Measurements from ENCODE around the gene TRERF1.

The TRERF1 gene

DNA sequence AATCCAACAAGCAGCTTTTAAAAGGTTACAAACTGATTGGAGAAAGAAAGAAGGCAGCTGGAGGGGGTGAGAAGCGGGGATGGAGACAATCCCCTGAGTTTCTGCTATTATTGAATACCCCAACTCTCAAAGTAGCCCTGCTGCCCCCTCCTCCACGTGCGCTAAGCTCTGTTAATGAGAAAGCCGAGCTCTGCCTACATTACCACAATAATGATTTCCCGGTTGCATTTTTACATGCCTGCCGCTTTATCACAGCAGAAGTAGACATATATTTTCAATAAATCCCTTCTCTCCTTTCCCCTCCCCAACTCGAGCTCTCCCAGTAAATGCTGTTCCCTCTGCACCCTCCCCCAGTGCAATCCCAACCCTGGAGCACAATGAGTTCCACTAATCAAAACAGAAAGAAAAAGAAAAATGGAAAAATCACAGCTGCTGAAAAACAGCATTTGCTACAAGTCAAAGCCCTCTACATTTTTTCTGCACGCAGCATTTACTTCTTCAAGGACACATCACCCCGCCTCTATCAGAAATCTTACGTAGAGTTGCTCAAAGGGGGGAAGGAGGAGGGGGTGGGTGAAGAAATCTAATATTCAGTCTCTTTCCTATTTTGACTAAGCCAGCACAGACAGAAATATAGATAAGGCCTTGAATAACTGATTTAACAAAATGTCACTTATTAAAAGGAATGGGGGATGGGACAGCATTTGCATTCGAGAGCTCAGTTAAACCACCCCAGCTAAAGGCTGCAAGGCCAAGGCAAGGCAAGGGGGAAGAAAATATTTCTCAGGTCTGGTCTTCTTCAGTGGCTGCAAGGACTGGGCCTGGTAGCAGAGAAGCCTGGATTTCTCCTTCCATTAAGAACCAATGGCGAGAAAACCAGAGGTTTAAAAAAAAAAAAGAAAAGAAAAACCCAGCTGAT lies 10.7 kb downstream of the TRERF1 start:
- Mint-ChIP-seq H3K36me3 (peaks cover 17% of the 10 kb centered on the region), H3K9me3 (no peaks in the 10 kb centered on the region), H3K4me1 (peaks cover 60% of the 10 kb centered on the region), H3K4me3 (peak overlapping the region; percentile 67), H3K27ac (peak overlapping the region; percentile 92)
- DNase-seq (ENCODE audit: low spot score in 2 of 2) (no peak), ATAC-seq (peak; percentile 31)

GRCh38 chr6:42440027-42440426 lies 11.7 kb downstream of the TRERF1 start:
- Mint-ChIP-seq H3K9me3 (no peaks in the 10 kb centered on the region), H3K36me3 (peaks cover 21% of the 10 kb centered on the region), H3K4me1 (peaks cover 49% of the 10 kb centered on the region), H3K27ac (no peak overlapping the region), H3K4me3 (no peak overlapping the region)
- DNase-seq (ENCODE audit: low spot score in 2 of 2) (no peak), ATAC-seq (no peak)

- Mint-ChIP-seq H3K36me3 (peaks cover 46% of the 10 kb centered on the region), H3K4me1 (peaks cover 39% of the 10 kb centered on the region), H3K27ac (peak overlapping the region; percentile 12), H3K4me3 (no peak overlapping the region), H3K9me3 (peaks cover 6% of the 10 kb centered on the region)
- ATAC-seq (no peak), DNase-seq (ENCODE audit: low spot score in 2 of 2) (no peak)
Observed at GRCh38 chr6:42436825-42437224, 14.9 kb downstream of the TRERF1 start.

DNA sequence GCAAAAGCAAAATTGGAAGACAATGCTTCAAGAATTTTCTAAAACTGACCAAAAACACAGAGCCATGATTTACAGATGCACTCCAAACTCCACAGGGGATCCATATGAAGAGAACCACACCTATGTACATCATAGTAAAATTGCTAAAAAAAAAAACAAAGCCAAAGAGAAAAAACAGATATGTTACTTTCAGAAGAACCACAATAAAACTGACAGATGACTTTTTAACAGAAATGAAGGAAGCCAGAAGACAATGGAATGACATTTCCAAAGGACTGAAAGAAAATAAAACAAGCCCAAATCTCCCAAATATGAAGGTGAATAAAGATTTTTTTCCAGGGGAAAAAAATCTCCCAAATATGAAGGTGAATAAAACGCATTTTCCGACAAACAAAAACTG lies 17.5 kb downstream of the TRERF1 start:
- H3K4me3 Mint-ChIP-seq, result no peak overlapping the region
- ATAC-seq, result no peak
- H3K4me1 Mint-ChIP-seq, result peaks cover 43% of the 10 kb centered on the region
- no peak for DNase-seq (ENCODE audit: low spot score in 2 of 2)
- H3K9me3 Mint-ChIP-seq, result peaks cover 6% of the 10 kb centered on the region
- H3K36me3 Mint-ChIP-seq, result peaks cover 62% of the 10 kb centered on the region
- H3K27ac Mint-ChIP-seq, result no peak overlapping the region

DNA sequence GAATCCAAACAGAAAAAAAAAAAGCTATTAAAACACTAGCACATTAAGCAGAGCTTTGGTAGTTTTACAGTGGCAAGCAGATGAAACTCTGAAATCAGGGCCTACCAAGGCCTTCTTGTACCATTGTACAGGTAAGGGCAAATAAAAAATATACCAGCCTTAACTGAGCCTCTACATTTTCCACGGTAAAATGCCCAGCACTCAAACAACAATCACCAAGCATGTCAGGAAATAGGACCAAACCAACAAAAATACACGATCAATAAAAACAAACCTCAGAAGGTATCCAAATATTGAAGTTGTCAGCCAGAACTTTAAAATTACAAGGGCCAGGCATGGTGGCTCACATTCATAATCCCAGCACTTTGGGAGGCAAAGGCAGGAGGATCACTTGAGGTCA lies 18.3 kb downstream of the TRERF1 start:
- H3K36me3 Mint-ChIP-seq, result peaks cover 64% of the 10 kb centered on the region
- peaks cover 6% of the 10 kb centered on the region for H3K9me3 Mint-ChIP-seq
- H3K27ac Mint-ChIP-seq, result no peak overlapping the region
- DNase-seq (ENCODE audit: low spot score in 2 of 2), result no peak
- no peak overlapping the region for H3K4me3 Mint-ChIP-seq
- ATAC-seq, result no peak
- peaks cover 43% of the 10 kb centered on the region for H3K4me1 Mint-ChIP-seq

DNA sequence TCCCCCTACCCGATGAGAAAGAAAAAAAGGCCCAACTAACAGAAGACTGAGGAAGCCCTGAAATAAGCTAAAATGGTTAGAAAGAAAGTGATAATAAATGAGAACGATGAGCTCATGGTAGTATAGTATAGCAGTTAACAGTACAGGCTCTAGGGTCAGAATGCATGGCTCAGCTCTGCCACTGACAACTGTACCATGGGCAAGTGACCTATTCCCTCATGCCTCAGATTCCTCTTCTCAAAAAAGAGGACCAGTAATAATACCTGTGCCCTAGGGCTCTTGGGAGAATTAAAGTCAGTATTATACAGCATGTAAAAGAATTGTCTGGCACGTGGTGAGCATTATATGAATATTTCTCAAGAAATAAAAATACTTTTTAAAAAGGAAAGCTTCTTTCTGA lies 19.8 kb downstream of the TRERF1 start:
- Mint-ChIP-seq H3K36me3 (peaks cover 55% of the 10 kb centered on the region), H3K27ac (no peak overlapping the region), H3K9me3 (peaks cover 6% of the 10 kb centered on the region), H3K4me3 (no peak overlapping the region), H3K4me1 (peaks cover 48% of the 10 kb centered on the region)
- DNase-seq (ENCODE audit: low spot score in 2 of 2) (no peak), ATAC-seq (no peak)

- Mint-ChIP-seq H3K4me3 (no peak overlapping the region), H3K36me3 (peaks cover 55% of the 10 kb centered on the region), H3K9me3 (peaks cover 6% of the 10 kb centered on the region), H3K4me1 (peaks cover 48% of the 10 kb centered on the region), H3K27ac (no peak overlapping the region)
- DNase-seq (ENCODE audit: low spot score in 2 of 2) (no peak), ATAC-seq (no peak)
Observed at GRCh38 chr6:42431356-42431755, 20.4 kb downstream of the TRERF1 start.

- peaks cover 6% of the 10 kb centered on the region for H3K9me3 Mint-ChIP-seq
- H3K4me1 Mint-ChIP-seq, result peaks cover 62% of the 10 kb centered on the region
- peaks cover 49% of the 10 kb centered on the region for H3K36me3 Mint-ChIP-seq
- H3K27ac Mint-ChIP-seq, result no peak overlapping the region
- H3K4me3 Mint-ChIP-seq, result peak overlapping the region; percentile 56
- ATAC-seq (no peak), DNase-seq (ENCODE audit: low spot score in 2 of 2) (no peak)
Observed at GRCh38 chr6:42429836-42430235, 21.9 kb downstream of the TRERF1 start.

DNA sequence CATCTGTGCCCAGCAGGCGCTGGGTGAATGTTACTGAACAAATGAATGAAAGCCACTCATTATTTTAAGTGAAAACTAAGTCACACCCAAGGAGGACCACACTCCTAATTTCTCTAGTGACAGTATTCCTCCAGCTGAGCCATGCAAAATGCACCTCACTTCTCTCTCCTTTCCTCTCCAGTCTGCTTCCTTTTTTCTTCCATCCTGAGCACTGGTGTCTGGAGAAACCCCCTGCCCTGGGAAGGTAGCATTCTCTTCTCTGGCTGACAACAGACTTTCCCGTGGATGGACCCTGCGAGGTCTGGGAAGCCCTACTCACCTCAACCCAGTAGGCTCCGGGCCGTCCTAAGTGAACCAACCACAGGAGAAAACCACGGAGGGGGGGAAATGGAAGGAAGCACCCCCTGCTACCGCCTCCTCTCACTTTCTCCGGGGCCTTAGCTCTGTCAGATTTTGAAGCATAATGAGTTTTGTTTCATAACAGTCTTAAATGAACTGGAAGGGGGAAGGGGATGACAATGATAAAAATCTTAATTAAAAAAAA lies 22.6 kb downstream of the TRERF1 start:
- ATAC-seq (no peak), DNase-seq (ENCODE audit: low spot score in 2 of 2) (no peak)
- Mint-ChIP-seq H3K9me3 (peaks cover 4% of the 10 kb centered on the region), H3K4me1 (peaks cover 65% of the 10 kb centered on the region), H3K36me3 (peaks cover 42% of the 10 kb centered on the region), H3K4me3 (peak overlapping the region; percentile 56), H3K27ac (peak overlapping the region; percentile 69)

DNA sequence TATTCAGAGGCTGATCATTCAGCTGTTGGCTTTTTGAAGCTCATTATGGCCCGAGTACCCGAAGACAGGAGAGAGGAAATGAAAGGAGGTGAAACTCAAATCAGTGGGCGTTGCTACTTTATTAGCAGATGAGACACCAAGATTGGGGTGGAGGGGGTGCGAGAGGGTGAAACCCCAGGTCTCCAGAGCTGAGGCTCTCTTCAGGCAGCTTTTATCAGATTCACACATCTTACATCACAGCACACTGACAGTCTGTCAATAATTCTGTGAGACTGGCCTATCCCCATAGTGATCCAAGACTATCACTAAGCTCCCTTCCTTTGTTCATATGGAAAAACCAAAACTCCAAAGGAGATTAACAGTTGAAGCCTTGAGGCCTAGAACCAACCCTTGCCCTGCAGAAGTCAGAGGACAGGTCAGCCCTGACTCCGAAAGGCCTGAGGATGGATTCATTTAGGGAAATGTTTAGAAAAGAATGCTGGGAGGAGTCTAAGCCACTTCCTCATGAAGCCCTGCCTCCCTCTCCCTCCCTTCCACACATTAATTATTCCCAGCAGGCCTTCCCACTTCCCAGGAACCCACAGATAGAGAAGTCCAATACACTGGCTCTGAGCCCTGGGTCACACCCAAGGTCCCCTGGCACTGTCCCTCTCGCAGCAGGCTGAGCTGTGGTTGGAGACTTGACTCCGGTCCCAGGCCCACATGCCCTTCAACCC lies 23.2 kb downstream of the TRERF1 start:
- Mint-ChIP-seq H3K36me3 (peaks cover 37% of the 10 kb centered on the region), H3K27ac (peak overlapping the region; percentile 69), H3K9me3 (no peaks in the 10 kb centered on the region), H3K4me3 (peak overlapping the region; percentile 56), H3K4me1 (peaks cover 65% of the 10 kb centered on the region)
- DNase-seq (ENCODE audit: low spot score in 2 of 2) (no peak), ATAC-seq (peak; percentile 87)

- DNase-seq (ENCODE audit: low spot score in 2 of 2) (no peak), ATAC-seq (no peak)
- Mint-ChIP-seq H3K36me3 (peaks cover 38% of the 10 kb centered on the region), H3K9me3 (no peaks in the 10 kb centered on the region), H3K27ac (peak overlapping the region; percentile 21), H3K4me3 (peak overlapping the region; percentile 56), H3K4me1 (peaks cover 67% of the 10 kb centered on the region)
Observed at GRCh38 chr6:42427871-42428270, 23.9 kb downstream of the TRERF1 start.

- peaks cover 28% of the 10 kb centered on the region for H3K36me3 Mint-ChIP-seq
- no peaks in the 10 kb centered on the region for H3K9me3 Mint-ChIP-seq
- no peak overlapping the region for H3K27ac Mint-ChIP-seq
- DNase-seq (ENCODE audit: low spot score in 2 of 2), result no peak
- ATAC-seq, result no peak
- peaks cover 72% of the 10 kb centered on the region for H3K4me1 Mint-ChIP-seq
- H3K4me3 Mint-ChIP-seq, result no peak overlapping the region
Observed at GRCh38 chr6:42426191-42426590, 25.5 kb downstream of the TRERF1 start.

DNA sequence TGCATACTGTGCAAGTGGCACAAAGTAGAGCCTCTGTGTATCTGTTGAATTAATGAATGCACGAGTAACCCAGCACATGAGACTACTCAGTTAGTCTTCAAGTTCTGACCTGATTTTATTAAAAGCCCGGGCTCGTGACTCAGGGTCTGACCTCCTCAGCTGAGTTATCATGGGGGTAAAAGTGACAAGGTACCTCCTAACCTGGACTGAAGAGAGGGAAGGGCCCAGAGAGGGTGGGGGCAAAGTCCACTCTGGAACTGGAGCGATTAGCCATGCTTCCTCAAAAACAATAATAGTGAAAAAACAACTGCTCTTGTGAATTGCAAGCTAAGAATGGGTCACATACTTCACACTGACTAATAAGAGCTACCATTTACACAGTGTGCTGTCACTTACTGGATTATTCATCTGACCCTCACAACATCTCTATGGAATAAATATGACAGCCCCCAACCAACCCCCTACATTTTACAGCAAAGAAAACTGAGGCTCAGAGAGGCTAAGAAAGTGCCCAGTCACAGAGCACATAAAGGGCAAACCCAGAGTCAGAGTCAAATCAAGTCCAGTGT lies 26.7 kb downstream of the TRERF1 start:
- Mint-ChIP-seq H3K9me3 (no peaks in the 10 kb centered on the region), H3K4me3 (no peak overlapping the region), H3K27ac (no peak overlapping the region), H3K4me1 (peaks cover 71% of the 10 kb centered on the region), H3K36me3 (peaks cover 19% of the 10 kb centered on the region)
- ATAC-seq, result peak; percentile 64
- DNase-seq (ENCODE audit: low spot score in 2 of 2), result no peak

GRCh38 chr6:42423244-42423643 lies 28.5 kb downstream of the TRERF1 start:
- Mint-ChIP-seq H3K4me1 (peaks cover 71% of the 10 kb centered on the region), H3K4me3 (peak overlapping the region; percentile 44), H3K9me3 (no peaks in the 10 kb centered on the region), H3K36me3 (peaks cover 10% of the 10 kb centered on the region), H3K27ac (peak overlapping the region; percentile 35)
- ATAC-seq, result peak; percentile 83
- DNase-seq (ENCODE audit: low spot score in 2 of 2), result no peak

DNA sequence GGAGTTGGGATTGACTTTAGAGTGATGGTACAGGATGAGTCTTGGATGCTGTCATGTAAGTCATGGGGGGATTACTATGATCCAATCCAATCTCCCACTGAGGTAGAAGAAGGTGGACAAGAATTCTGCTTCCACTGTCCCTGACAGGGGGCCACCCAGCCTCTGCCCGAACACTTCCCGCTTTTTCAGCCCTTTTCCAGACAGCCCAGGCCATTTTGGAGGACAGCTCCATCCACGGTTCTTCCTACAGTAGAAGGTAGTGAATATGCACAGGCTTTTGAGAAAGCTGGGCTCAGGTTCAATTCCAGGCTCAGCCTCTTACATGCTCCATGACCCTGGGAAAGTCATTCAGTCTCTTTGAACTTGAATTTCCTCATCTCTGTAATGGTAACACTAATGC lies 31.0 kb downstream of the TRERF1 start:
- Mint-ChIP-seq H3K4me1 (peaks cover 87% of the 10 kb centered on the region), H3K4me3 (no peak overlapping the region), H3K9me3 (no peaks in the 10 kb centered on the region), H3K27ac (no peak overlapping the region), H3K36me3 (peaks cover 18% of the 10 kb centered on the region)
- DNase-seq (ENCODE audit: low spot score in 2 of 2) (no peak), ATAC-seq (no peak)
